Measurements from ENCODE around the gene NAALADL2.

NAALADL2 gene

GRCh38 chr3:175558261-175558660 lies 699.1 kb downstream of the NAALADL2 start:
- H3K4me2 ChIP-seq (ENCODE audit: low read depth, low read length, poor library complexity, severe bottlenecking): no peak overlapping the region
- H3K79me2 ChIP-seq (ENCODE audit: insufficient read depth, low read length): no peaks in the 10 kb centered on the region
- no peaks in the 10 kb centered on the region for H4K20me1 ChIP-seq (ENCODE audit: low read depth, low read length)
- H3K27ac ChIP-seq (ENCODE audit: low read depth, low read length): no peak overlapping the region
- H3K9ac ChIP-seq (ENCODE audit: low read length): no peak overlapping the region
- no peaks in the 10 kb centered on the region for H3K9me3 ChIP-seq (ENCODE audit: insufficient read depth, low read length)
- no peak for TF ChIP-seq CTCF (IDR thresholded peaks at IDR 0.05; ENCODE audit: insufficient read depth, low read length, poor library complexity, severe bottlenecking)
- no peak for TF ChIP-seq EZH2phosphoT487 (conservative IDR thresholded peaks at IDR 0.05; ENCODE audit: low read length)
- no peaks in the 10 kb centered on the region for H3K27me3 ChIP-seq (ENCODE audit: low read length)
- H3K9me2 ChIP-seq (replicated peaks; ENCODE audit: insufficient read depth, low read length): no peaks in the 10 kb centered on the region
- no peaks in the 10 kb centered on the region for H3F3A ChIP-seq (ENCODE audit: insufficient read depth)
- H3K4me3 ChIP-seq (ENCODE audit: insufficient read depth, low read length, poor library complexity, severe bottlenecking): no peak overlapping the region
- H3K36me3 ChIP-seq (ENCODE audit: low read length): no peaks in the 10 kb centered on the region
- H2AFZ ChIP-seq (ENCODE audit: low read depth, low read length, severe bottlenecking): no peak overlapping the region

GRCh38 chr3:175564363-175564762 lies 705.2 kb downstream of the NAALADL2 start:
- Histone ChIP-seq H3K4me2 (ENCODE audit: low read depth, low read length, poor library complexity, severe bottlenecking) (no peak overlapping the region), H4K20me1 (ENCODE audit: low read depth, low read length) (no peaks in the 10 kb centered on the region; the same call in 1 of the 2 replicates), H2AFZ (ENCODE audit: low read depth, low read length, severe bottlenecking) (no peak overlapping the region), H3K9me2 (replicated peaks; ENCODE audit: insufficient read depth, low read length) (no peaks in the 10 kb centered on the region), H3K79me2 (ENCODE audit: insufficient read depth, low read length) (no peaks in the 10 kb centered on the region), H3K27ac (ENCODE audit: low read depth, low read length) (no peak overlapping the region), H3K36me3 (ENCODE audit: low read length) (no peaks in the 10 kb centered on the region), H3K4me3 (ENCODE audit: insufficient read depth, low read length, poor library complexity, severe bottlenecking) (no peak overlapping the region), H3K9ac (ENCODE audit: low read length) (no peak overlapping the region), H3K27me3 (ENCODE audit: low read length) (no peaks in the 10 kb centered on the region), H3F3A (ENCODE audit: insufficient read depth) (no peaks in the 10 kb centered on the region), H3K9me3 (ENCODE audit: insufficient read depth, low read length) (no peaks in the 10 kb centered on the region)
- TF ChIP-seq EZH2phosphoT487 (conservative IDR thresholded peaks at IDR 0.05; ENCODE audit: low read length) (no peak), CTCF (IDR thresholded peaks at IDR 0.05; ENCODE audit: insufficient read depth, low read length, poor library complexity, severe bottlenecking) (no peak)

- no peaks in the 10 kb centered on the region; the same call in 1 of the 2 replicates for H4K20me1 ChIP-seq (ENCODE audit: low read depth, low read length)
- H3K9ac ChIP-seq (ENCODE audit: low read length): no peak overlapping the region
- no peak overlapping the region for H2AFZ ChIP-seq (ENCODE audit: low read depth, low read length, severe bottlenecking)
- no peak overlapping the region for H3K27ac ChIP-seq (ENCODE audit: low read depth, low read length)
- no peaks in the 10 kb centered on the region for H3K9me3 ChIP-seq (ENCODE audit: insufficient read depth, low read length)
- H3F3A ChIP-seq (ENCODE audit: insufficient read depth): no peaks in the 10 kb centered on the region
- no peak overlapping the region for H3K4me3 ChIP-seq (ENCODE audit: insufficient read depth, low read length, poor library complexity, severe bottlenecking)
- no peak overlapping the region for H3K4me2 ChIP-seq (ENCODE audit: low read depth, low read length, poor library complexity, severe bottlenecking)
- no peaks in the 10 kb centered on the region for H3K36me3 ChIP-seq (ENCODE audit: low read length)
- no peaks in the 10 kb centered on the region for H3K79me2 ChIP-seq (ENCODE audit: insufficient read depth, low read length)
- no peaks in the 10 kb centered on the region for H3K9me2 ChIP-seq (replicated peaks; ENCODE audit: insufficient read depth, low read length)
- TF ChIP-seq EZH2phosphoT487 (conservative IDR thresholded peaks at IDR 0.05; ENCODE audit: low read length) (no peak), CTCF (IDR thresholded peaks at IDR 0.05; ENCODE audit: insufficient read depth, low read length, poor library complexity, severe bottlenecking) (no peak)
- no peaks in the 10 kb centered on the region for H3K27me3 ChIP-seq (ENCODE audit: low read length)
Measured at GRCh38 chr3:175571096-175571495, 712.0 kb downstream of the NAALADL2 start.
